Measurements from ENCODE around the gene CDH23.

CDH23 gene

DNA sequence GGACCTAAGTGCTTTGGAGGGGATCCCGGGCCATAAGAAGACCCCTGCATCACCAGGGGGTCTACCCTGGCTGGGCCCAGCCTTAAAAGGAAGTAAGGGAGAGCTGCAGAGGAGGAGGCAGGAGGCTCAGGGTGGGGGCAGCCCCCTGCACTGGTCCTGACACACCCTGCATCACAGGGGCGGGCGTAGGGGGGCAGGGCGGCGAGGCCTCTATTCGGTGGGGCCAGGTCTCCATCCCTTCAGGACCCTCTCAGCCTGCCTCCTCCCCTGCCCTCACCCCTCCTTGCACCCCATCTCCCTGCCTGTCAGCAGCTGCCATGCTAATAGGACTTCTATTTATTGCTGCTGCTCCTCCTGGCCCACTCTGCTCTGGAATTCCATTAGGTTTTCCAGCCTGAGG, 221.5 kb downstream of the CDH23 start:
- no peak for ATAC-seq
- no peak for TF ChIP-seq SNAI2 (CRISPR knock-in tag; IDR thresholded peaks at IDR 0.05)
- no peak for TF ChIP-seq GLIS3 (CRISPR knock-in tag; IDR thresholded peaks at IDR 0.05)
- no peak for TF ChIP-seq CREB5 (CRISPR knock-in tag; IDR thresholded peaks at IDR 0.05; ENCODE audit: low read depth)
- no peak for TF ChIP-seq ARNTL (CRISPR knock-in tag; IDR thresholded peaks at IDR 0.05; ENCODE audit: borderline replicate concordance, low read depth)
- TF ChIP-seq ZFP30 (CRISPR knock-in tag; IDR thresholded peaks at IDR 0.05), result no peak
- TF ChIP-seq TCF4 (CRISPR knock-in tag; IDR thresholded peaks at IDR 0.05; ENCODE audit: borderline replicate concordance), result no peak
- TF ChIP-seq ZC3H10 (CRISPR knock-in tag; IDR thresholded peaks at IDR 0.05), result no peak
- TF ChIP-seq PPARA (CRISPR knock-in tag; IDR thresholded peaks at IDR 0.05; ENCODE audit: borderline replicate concordance), result no peak
- TF ChIP-seq ZNF8 (CRISPR knock-in tag; IDR thresholded peaks at IDR 0.05), result no peak
- no peak for TF ChIP-seq POU6F1 (CRISPR knock-in tag; IDR thresholded peaks at IDR 0.05; ENCODE audit: borderline replicate concordance, low read depth)
- TF ChIP-seq TOX (CRISPR knock-in tag; IDR thresholded peaks at IDR 0.05; ENCODE audit: borderline replicate concordance), result no peak
- TF ChIP-seq RARB (CRISPR knock-in tag; IDR thresholded peaks at IDR 0.05), result no peak
- TF ChIP-seq, protein P1, sequence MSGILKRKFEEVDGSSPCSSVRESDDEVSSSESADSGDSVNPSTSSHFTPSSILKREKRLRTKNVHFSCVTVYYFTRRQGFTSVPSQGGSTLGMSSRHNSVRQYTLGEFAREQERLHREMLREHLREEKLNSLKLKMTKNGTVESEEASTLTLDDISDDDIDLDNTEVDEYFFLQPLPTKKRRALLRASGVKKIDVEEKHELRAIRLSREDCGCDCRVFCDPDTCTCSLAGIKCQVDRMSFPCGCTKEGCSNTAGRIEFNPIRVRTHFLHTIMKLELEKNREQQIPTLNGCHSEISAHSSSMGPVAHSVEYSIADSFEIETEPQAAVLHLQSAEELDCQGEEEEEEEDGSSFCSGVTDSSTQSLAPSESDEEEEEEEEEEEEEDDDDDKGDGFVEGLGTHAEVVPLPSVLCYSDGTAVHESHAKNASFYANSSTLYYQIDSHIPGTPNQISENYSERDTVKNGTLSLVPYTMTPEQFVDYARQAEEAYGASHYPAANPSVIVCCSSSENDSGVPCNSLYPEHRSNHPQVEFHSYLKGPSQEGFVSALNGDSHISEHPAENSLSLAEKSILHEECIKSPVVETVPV (CRISPR knock-in tag; IDR thresholded peaks at IDR 0.05), result no peak
- no peak for TF ChIP-seq ESRRG (CRISPR knock-in tag; IDR thresholded peaks at IDR 0.05)
- TF ChIP-seq ZNF70 (CRISPR knock-in tag; IDR thresholded peaks at IDR 0.05), result no peak

GRCh38 chr10:71618598-71618997, 221.9 kb downstream of the CDH23 start:
- TF ChIP-seq ZNF70 (CRISPR knock-in tag; IDR thresholded peaks at IDR 0.05) (no peak), ARNTL (CRISPR knock-in tag; IDR thresholded peaks at IDR 0.05; ENCODE audit: borderline replicate concordance, low read depth) (no peak), TOX (CRISPR knock-in tag; IDR thresholded peaks at IDR 0.05; ENCODE audit: borderline replicate concordance) (no peak)
- TF ChIP-seq, protein P2, sequence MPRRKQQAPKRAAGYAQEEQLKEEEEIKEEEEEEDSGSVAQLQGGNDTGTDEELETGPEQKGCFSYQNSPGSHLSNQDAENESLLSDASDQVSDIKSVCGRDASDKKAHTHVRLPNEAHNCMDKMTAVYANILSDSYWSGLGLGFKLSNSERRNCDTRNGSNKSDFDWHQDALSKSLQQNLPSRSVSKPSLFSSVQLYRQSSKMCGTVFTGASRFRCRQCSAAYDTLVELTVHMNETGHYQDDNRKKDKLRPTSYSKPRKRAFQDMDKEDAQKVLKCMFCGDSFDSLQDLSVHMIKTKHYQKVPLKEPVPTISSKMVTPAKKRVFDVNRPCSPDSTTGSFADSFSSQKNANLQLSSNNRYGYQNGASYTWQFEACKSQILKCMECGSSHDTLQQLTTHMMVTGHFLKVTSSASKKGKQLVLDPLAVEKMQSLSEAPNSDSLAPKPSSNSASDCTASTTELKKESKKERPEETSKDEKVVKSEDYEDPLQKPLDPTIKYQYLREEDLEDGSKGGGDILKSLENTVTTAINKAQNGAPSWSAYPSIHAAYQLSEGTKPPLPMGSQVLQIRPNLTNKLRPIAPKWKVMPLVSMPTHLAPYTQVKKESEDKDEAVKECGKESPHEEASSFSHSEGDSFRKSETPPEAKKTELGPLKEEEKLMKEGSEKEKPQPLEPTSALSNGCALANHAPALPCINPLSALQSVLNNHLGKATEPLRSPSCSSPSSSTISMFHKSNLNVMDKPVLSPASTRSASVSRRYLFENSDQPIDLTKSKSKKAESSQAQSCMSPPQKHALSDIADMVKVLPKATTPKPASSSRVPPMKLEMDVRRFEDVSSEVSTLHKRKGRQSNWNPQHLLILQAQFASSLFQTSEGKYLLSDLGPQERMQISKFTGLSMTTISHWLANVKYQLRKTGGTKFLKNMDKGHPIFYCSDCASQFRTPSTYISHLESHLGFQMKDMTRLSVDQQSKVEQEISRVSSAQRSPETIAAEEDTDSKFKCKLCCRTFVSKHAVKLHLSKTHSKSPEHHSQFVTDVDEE (CRISPR knock-in tag; IDR thresholded peaks at IDR 0.05), result no peak
- TF ChIP-seq, protein P3, sequence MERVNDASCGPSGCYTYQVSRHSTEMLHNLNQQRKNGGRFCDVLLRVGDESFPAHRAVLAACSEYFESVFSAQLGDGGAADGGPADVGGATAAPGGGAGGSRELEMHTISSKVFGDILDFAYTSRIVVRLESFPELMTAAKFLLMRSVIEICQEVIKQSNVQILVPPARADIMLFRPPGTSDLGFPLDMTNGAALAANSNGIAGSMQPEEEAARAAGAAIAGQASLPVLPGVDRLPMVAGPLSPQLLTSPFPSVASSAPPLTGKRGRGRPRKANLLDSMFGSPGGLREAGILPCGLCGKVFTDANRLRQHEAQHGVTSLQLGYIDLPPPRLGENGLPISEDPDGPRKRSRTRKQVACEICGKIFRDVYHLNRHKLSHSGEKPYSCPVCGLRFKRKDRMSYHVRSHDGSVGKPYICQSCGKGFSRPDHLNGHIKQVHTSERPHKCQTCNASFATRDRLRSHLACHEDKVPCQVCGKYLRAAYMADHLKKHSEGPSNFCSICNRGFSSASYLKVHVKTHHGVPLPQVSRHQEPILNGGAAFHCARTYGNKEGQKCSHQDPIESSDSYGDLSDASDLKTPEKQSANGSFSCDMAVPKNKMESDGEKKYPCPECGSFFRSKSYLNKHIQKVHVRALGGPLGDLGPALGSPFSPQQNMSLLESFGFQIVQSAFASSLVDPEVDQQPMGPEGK (CRISPR knock-in tag; IDR thresholded peaks at IDR 0.05; ENCODE audit: borderline replicate concordance), result no peak
- no peak for ATAC-seq

DNA sequence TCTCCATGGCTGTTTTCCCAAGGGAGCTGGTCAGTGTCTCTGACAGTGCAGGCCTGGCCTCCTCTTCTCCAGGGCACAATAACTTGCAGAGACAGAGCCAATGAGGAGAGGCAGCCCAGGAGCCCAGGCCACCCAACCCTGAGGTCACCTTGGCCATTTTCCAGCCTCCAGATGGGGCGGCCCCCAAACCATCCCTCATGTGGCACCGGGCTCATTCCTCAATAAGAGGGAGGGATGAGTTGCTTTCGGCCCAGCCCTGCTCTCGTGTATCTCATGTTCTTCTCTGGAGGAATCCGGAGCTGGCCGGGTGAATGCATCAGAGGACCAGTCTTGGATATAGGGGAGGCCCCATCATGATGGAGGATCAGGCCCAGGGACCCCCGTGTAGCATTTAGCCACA, 223.9 kb downstream of the CDH23 start:
- ATAC-seq, result no peak
- TF ChIP-seq BACH2 (CRISPR knock-in tag; IDR thresholded peaks at IDR 0.05; ENCODE audit: borderline replicate concordance) (no peak), ZNF70 (CRISPR knock-in tag; IDR thresholded peaks at IDR 0.05) (no peak), TCF4 (CRISPR knock-in tag; IDR thresholded peaks at IDR 0.05; ENCODE audit: borderline replicate concordance) (no peak), ZC3H10 (CRISPR knock-in tag; IDR thresholded peaks at IDR 0.05) (no peak), SNAI2 (CRISPR knock-in tag; IDR thresholded peaks at IDR 0.05) (no peak), RARB (CRISPR knock-in tag; IDR thresholded peaks at IDR 0.05) (no peak)
